Mammary epithelial cell (primary cell): Measurements from ENCODE around the gene KDM5A.

Source experiments
- EZH2 ChIP-seq: IDR thresholded peaks from 2 replicates; pipeline ENCODE4 v1.6.1; 2012; ENCODE audit warnings: low read length, inconsistent platforms, borderline replicate concordance
- TF ChIP-seq, protein P1 (sequence below), 2 donors: IDR thresholded peaks in 1 of 2; conservative IDR thresholded peaks in 1 of 2; 2 replicates each; pipeline ENCODE4 v1.5.1; 2011 to 2012; ENCODE audit warnings: inconsistent platforms in 2 of 2, low read length in 2 of 2, mild to moderate bottlenecking in 2 of 2, control low read depth in 1 of 2, low read depth in 1 of 2; ENCODE audit not compliant: insufficient read depth in 1 of 2; ENCODE audit errors: extremely low read depth in 1 of 2

DNA sequence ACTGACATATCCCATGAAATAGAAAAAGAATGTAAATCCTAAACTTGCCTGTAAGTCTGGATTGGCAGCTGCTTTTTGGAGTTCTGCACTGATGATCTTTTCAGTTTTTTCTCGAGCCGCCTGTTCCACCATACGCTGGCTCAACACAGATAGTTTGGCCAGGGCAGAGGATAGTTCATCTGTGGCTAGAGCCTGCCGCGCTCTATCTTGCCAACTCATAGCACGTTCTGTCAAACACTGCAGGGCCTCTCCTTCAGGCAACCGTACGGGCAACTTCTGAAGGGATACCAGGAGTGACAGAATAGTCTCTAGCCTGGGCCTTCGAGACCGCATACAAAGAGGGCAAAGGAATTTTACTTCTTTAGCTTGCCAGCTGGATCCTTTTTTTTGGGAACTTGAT lies 81.7 kb downstream of the KDM5A start:
- TF ChIP-seq, protein P1, sequence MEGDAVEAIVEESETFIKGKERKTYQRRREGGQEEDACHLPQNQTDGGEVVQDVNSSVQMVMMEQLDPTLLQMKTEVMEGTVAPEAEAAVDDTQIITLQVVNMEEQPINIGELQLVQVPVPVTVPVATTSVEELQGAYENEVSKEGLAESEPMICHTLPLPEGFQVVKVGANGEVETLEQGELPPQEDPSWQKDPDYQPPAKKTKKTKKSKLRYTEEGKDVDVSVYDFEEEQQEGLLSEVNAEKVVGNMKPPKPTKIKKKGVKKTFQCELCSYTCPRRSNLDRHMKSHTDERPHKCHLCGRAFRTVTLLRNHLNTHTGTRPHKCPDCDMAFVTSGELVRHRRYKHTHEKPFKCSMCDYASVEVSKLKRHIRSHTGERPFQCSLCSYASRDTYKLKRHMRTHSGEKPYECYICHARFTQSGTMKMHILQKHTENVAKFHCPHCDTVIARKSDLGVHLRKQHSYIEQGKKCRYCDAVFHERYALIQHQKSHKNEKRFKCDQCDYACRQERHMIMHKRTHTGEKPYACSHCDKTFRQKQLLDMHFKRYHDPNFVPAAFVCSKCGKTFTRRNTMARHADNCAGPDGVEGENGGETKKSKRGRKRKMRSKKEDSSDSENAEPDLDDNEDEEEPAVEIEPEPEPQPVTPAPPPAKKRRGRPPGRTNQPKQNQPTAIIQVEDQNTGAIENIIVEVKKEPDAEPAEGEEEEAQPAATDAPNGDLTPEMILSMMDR (conservative IDR thresholded peaks at IDR 0.05 in 1 of 2, IDR thresholded peaks at IDR 0.05 in 1 of 2; ENCODE audit: extremely low read depth in 1 of 2, insufficient read depth in 1 of 2, low read depth in 1 of 2, low read length in 2 of 2): no peak
- no peak for TF ChIP-seq EZH2
